NCI-H128 (cell line): ENCODE results near the gene EGFR.

Source experiments
- DNase-seq: peaks from one replicate; lab custom pipeline; 2025; ENCODE audit not compliant: unreplicated experiment; lab: John Stamatoyannopoulos, UW

Gene EGFR

DNA sequence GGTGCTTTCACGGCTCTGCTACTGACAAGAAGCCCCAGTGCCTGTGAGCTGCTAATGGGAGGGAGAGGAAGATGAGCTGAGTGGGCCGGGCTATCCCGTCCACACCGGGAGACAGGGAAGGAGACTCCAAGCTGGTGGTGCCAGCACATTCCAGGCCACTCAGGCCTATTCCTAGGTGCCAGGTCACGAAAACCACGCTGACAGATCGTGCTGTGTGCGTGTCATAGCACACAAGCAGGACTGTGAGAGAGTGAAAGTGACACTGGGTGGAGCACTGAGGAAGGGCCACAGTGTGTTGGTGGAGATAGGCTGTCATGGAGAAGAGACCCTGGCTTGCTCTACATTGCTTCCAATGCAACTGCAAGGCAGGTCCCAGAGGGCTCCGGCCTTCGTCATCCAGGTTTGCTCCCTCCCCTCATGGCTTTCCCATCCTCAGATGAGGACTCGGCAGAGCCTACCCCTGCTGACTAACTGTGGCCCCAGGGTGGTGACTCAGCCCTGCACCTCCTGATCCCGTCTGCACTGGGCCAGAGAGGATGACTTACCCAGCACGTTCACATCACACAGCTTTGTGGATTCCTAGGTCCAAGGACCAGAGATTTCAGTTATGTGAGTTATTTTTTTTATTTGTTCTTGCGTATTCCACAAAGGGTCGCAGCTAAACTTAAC, 167.3 kb downstream of the EGFR start:
- DNase-seq: no peak

DNA sequence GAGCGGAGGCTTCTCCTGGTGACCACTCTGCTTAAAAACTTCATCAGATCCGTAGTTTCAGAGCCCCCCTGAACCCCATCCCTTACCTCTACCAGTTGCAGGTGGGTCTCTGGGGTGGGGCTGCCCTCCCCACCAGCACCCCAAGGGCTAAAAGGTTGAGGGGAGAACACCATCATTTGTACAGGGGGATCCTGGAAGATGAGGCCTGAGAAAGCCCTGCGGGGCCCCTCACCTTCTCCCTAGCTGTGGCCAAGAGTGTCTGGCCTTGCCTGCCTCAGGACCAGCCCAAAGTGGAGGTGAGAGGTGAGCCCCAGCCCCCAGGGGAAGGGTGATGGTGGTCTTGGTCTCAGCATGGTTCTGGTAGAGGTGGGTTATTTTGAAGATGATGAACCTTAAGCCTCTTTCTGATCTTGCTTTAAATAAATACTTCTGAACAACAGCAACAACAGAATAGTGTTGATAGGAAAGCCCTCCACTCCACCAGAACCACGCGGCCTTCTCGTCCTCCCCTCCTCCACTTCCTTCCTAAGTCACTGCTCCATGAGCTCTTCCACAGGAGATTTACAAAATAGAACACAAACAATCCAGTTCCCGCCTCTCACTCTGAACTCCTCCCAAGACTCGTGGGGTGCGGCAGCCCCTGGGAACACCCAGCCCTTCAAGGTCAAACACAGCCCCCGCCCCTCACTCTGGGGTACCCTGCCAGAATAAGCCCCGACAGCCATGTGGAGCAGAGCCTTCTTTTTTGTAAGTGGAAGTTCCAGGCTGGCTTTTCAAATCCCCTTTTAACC, 169.1 kb downstream of the EGFR start:
- no peak for DNase-seq

DNA sequence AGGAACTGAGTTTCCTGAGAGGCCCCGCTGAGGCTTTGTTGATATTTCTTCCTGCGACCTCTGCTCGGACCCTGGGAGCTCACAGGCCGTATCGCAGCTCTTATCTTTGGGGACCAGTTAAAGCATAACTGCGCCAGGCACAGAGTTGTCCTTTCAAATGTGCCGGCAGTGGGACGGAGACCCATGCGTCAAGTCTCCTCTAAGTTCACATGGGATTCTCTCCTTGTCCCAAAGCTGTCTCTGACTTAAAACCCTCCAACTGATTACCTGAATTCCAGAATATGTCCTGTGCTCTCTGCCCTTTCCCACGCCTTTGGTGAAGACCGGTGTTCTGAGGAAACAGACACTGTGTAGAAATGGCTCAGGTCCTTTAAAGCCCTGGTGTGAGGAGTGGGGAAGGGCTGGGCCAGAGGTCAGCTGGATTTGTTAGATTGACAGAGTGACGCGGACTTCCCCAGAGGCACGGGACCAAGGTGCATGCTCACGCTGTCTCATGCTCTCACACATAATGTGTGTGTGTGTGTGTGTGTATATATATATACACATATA, 169.8 kb downstream of the EGFR start:
- no peak for DNase-seq

DNA sequence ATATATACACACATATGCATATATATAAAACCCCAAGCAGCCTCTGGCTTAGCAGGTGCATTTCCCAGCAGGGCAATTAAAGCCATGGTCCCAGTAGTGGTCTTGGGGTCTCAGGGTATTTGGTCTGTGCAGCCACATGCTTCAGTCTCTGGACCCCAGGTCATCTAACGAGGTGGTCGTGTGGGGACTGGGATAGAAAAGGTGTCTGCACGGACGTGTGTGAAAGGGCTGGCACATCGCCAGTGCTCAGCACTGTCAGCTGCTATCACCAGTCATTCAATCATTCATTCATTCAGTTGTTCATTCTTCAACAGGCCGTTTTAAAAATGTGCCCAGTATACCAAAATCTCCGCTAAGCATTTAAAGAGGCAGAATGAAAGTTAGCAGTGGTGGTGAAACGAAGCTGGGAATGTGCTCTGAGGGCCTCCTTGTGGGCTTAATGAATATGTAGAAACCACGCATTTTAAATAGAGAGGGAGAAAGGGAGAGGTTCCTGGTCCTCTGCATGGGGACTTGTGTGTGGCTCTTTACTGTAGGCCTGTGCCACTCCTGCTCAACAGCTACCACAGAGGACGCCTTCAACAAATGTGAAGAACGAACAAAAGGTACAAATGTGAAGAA, 170.4 kb downstream of the EGFR start:
- no peak for DNase-seq

DNA sequence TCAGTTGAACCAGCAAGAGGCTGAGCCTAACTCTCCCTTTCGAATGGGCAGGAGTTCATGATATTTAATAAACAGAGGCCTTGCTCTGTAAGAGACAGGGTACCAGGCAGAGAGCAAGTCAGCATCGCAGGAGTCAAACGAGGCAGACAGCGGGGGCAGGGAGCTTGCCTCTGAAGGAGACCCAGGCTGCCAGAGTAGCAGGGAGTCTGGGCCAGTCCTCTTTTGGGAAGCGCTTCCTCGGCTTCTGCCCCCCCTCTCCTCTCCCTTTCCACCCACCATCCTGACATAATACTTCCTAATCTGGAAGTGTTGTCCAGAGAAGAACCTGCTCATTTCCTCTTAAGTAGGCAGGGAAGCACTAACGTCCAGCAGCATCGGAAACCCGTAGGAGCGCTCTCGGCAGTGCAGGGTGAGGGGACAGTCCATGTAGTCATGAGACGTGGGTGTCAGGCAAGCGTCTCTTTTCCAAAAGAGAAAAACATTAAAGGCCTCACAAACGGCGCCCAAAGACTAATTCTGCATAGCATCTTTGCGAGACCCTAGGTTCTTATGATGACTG, 171.1 kb downstream of the EGFR start:
- DNase-seq: no peak

DNA sequence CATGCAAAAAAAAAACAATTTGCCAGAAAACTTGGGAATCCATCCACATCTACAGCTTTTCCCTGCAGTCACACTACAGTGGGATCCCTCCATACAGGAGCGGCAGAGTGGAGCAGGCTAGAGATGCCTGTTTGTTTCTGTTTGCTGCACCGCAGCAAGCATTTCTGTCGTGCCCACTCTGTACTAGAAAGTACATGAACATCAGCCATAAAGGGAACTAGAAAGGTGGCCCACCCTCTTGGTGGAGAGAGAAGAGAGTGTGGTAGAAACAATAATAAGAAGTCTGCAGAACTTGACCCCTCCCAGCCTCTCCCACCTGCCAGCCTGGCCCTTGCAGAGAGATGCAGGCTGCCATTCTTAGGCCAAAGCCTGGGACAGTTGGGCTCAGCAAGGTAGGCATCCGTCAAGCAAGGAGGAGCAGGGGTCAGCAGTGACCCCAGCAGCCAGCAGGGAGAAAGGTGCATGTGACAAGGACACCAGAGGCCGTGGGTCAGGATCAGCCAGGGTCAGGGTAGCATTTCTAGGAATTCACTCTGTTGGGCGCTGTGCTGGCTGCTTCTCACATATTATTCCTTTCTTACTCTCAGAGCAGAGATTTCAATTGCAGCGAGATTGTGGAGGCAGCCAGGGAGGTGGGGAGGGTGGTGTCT, 171.8 kb downstream of the EGFR start:
- DNase-seq: no peak

DNA sequence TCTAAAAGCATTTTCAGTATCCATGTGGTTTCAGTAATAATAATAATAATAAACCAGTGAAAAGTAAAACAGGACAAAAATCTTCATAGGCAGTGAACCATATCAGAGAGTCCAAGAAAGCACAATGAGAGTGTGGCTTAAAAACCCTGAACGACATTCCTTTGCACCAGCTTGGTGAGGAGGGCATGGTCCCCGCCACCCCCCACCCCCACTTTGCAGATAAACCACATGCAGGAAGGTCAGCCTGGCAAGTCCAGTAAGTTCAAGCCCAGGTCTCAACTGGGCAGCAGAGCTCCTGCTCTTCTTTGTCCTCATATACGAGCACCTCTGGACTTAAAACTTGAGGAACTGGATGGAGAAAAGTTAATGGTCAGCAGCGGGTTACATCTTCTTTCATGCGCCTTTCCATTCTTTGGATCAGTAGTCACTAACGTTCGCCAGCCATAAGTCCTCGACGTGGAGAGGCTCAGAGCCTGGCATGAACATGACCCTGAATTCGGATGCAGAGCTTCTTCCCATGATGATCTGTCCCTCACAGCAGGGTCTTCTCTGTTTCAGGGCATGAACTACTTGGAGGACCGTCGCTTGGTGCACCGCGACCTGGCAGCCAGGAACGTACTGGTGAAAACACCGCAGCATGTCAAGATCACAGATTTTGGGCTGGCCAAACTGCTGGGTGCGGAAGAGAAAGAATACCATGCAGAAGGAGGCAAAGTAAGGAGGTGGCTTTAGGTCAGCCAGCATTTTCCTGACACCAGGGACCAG, 172.5 kb downstream of the EGFR start:
- no peak for DNase-seq

DNA sequence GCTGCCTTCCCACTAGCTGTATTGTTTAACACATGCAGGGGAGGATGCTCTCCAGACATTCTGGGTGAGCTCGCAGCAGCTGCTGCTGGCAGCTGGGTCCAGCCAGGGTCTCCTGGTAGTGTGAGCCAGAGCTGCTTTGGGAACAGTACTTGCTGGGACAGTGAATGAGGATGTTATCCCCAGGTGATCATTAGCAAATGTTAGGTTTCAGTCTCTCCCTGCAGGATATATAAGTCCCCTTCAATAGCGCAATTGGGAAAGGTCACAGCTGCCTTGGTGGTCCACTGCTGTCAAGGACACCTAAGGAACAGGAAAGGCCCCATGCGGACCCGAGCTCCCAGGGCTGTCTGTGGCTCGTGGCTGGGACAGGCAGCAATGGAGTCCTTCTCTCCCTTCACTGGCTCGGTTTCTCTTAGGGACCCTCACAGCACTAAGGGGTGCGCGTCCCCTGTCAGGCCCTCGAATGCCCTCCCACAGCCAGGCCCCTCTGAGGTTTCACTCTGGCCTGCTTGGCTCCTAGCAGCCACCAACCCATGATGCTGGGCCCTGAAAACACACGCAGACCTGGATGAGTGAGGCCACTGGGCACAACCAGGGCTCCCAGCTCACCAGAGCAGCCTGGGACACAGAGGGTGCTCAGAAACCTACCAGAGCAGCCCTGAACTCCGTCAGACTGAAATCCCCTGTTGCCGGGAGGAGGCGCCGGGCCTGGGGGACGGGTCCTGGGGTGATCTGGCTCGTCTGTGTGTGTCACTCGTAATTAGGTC, 173.3 kb downstream of the EGFR start:
- no peak for DNase-seq

DNA sequence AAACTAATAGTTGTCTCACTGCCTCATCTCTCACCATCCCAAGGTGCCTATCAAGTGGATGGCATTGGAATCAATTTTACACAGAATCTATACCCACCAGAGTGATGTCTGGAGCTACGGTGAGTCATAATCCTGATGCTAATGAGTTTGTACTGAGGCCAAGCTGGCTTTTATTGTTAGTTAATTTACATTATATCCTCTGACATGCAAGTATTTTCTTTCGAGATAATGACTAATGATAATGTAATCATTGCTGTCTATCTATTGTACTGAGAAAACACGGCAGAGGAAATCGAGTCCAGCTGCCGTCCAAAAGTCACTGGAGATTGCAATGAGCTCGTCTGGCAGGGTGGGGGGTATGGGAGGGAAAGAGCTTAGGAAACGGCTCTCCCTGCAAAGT, 173.9 kb downstream of the EGFR start:
- no peak for DNase-seq

DNA sequence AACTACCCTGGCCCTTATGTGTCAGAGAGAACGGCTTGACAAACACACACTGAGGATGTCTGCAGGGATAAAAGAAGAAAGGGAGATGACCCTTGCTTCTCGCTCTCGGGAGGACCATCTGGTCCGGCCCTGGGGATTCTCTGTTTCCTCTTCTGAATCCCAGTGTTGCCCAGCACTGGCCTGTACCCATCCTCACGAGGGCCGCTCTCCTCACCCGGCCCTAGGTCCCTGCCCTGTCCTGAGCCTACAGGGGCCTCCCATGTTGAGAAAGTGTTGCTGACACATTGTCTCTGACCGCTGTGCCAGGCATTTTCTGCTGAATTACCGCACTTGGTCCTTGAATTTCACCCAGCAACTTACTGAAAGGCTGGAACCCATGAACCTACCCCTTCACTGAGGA, 174.4 kb downstream of the EGFR start:
- no peak for DNase-seq

DNA sequence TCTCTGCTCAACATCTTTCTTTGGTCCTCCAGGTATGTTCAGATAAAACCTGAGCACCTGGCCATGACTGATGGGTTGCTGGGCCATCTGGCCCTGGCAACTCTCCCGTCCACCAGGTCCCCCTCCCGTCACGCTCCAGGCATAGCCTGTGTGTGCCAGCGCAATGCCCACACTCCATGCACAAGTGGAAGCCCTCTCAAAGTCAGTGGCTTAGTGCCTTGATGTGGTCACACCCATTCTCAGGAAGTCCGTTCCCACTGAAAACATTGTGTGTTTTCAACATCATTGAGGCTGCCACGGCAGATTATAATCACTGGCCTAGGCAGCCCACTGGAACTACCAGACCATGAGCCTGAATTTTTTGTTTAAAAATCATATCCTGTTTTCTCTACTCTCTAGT, 175.7 kb downstream of the EGFR start:
- DNase-seq: no peak

DNA sequence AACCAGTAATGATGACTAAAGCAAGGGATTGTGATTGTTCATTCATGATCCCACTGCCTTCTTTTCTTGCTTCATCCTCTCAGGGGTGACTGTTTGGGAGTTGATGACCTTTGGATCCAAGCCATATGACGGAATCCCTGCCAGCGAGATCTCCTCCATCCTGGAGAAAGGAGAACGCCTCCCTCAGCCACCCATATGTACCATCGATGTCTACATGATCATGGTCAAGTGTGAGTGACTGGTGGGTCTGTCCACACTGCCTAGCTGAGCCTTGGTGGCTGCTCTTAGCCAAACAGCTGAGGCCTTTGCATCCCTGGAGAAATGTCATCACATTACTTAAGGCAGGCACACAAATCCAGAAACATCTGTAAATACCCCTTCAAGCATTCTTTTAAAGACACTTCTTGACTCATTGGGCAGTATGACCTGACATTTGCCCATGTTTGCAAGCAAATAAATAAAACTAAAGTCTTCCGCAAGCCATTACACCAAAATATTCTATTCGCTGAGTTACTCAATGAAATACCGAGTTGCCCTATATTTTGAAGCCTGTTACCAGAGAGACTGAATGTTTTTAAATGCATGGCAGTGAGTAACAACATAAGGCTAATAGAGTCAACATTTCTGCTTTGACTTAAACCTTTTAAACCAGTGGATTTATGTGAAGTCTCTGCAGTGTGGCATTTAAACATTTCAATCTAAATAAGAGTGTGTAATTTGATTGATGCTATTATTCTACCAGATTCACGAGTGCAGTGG, 180.0 kb downstream of the EGFR start:
- DNase-seq: no peak

DNA sequence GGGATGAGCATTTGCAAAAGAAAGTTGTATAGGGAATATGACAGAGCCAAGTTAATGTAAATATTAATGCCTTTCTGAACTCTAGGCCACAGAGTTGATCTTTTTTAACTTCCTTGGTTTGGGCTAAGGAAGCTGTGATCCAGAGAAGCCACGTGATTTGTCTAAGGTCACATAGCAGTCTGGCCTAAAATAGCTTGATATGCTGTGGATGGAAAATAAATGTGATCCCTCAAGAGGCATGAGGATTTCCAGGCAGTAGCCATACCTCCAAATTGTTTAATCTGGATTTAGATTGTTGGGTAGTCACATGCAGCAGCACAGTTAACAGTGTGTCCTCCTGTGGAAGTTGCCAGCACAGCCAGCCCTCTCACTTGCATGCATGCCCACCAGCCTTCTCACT, 180.6 kb downstream of the EGFR start:
- DNase-seq: no peak

DNA sequence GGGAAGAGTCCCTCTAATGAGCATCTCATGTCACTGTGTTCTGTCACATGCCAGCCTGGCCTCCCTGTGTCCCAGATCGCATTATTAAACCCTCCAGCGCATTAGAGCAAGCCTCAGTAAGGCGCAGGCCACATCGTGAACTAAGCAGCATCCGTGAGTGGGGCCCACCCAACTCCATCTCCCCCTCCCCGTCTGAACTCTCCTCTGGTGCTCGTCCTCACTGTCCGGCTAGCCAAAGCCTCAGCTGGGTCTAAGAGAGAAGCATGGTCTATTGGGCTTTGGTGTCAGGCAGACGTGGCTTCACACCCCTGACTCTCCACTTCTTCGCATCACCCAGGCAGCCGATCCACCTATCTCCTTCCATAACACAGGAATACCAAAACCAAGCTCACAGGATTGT, 181.6 kb downstream of the EGFR start:
- no peak for DNase-seq

DNA sequence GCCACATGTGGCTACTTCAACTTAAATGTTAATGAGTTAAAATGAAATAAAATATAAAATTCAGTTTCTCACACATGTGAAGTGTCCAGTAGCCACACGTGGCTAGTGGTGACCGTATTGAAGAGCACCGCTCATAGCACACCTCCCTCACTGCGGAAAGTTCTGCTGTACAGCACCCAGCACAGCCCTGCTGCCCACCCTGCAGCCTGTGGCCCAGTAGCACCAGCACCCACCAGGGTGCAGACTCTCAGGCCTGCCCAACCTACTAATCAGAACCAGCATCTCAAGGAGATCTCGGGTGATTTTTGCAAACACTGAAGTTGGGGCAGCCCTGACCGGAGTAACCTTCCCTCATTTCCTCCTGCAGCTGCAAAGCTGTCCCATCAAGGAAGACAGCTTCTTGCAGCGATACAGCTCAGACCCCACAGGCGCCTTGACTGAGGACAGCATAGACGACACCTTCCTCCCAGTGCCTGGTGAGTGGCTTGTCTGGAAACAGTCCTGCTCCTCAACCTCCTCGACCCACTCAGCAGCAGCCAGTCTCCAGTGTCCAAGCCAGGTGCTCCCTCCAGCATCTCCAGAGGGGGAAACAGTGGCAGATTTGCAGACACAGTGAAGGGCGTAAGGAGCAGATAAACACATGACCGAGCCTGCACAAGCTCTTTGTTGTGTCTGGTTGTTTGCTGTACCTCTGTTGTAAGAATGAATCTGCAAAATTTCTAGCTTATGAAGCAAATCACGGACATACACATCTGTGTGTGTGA, 183.5 kb downstream of the EGFR start:
- no peak for DNase-seq

DNA sequence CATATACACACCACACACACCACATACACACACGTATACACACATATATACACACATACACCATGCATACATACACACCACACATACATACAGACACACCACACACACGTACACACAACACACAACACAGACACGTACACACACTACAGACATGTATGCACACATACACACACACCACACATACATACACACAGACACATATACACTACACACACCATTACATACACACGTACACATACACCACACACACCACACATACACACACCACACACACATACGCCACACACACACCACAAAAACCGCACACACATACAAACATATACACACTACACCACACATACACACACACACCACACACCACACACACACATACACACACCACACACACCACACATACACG, 184.5 kb downstream of the EGFR start:
- DNase-seq: no peak

DNA sequence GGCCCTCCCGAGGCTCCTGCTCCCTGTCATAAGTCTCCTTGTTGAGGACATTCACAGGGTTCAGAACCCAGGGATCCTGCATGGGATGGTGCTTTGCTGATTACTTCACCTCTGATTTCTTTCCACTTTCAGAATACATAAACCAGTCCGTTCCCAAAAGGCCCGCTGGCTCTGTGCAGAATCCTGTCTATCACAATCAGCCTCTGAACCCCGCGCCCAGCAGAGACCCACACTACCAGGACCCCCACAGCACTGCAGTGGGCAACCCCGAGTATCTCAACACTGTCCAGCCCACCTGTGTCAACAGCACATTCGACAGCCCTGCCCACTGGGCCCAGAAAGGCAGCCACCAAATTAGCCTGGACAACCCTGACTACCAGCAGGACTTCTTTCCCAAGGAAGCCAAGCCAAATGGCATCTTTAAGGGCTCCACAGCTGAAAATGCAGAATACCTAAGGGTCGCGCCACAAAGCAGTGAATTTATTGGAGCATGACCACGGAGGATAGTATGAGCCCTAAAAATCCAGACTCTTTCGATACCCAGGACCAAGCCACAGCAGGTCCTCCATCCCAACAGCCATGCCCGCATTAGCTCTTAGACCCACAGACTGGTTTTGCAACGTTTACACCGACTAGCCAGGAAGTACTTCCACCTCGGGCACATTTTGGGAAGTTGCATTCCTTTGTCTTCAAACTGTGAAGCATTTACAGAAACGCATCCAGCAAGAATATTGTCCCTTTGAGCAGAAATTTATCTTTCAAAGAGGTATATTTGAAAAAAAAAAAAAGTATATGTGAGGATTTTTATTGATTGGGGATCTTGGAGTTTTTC, 186.5 kb downstream of the EGFR start:
- no peak for DNase-seq
